GM18507 (cell line): ENCODE results near the gene MARK3.
"Not testable (repeated sequence)": the region's sequence is repeated elsewhere in the genome, so short reads cannot be mapped to it uniquely, and the experiment has no call there.

Source experiments
- DNase-seq: peaks from one replicate; pipeline ENCODE4 v3.0.0; 2011; ENCODE audit warnings: low read depth; ENCODE audit not compliant: insufficient read length; ENCODE audit errors: extremely low spot score
- FAIRE-seq: peaks from 2 replicates; lab custom pipeline; 2011; peaks lifted over from hg19 to GRCh38; lab: Jason Lieb, UNC

MARK3 gene

DNA sequence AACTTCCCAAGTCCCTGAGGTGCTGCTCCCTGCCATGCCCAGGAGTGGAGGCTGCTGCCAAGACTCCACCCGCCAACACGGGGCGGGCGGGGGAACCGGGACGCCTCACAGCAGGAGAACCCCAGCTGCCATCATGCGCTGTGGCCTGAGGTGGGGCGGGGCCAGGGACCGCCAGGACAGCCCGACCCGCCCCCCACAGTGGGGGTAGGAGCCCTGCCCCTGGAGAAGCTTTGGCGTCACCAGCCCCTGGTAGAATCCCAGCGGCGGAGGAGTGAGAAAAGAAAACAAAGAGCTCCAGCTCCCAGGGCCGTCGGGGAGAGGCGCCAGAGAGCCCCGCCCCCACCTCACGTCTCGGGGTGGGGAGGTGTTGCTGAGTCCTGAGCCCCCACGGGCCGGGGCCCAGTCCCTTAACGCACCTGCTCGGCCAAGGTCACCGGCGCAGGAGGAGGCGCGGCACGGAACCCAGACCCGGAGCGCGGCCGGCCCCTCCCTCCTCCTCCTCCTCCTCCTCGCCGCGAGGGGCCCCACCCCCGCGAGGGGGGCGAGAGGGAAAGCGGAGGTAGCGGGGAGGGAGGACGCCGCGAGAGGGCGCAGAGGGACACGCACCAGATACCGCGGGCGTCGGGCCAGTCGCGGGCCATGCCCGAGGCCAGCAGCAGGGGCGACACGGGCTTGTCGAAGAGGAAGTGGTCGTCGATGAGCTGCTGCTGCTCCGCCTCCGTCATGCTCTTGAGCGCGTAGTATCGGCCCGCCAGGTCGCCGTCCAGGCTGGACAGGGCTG is 135.6 kb downstream of the MARK3 start:
- FAIRE-seq: no peak
- peak; percentile 43 for DNase-seq

- no peak for DNase-seq
- no peak for FAIRE-seq
Observed at GRCh38 chr14:103521438-103521950, 136.3 kb downstream of the MARK3 start.

- FAIRE-seq: no peak
- no peak for DNase-seq
Observed at GRCh38 chr14:103521951-103522563, 136.8 kb downstream of the MARK3 start.

DNA sequence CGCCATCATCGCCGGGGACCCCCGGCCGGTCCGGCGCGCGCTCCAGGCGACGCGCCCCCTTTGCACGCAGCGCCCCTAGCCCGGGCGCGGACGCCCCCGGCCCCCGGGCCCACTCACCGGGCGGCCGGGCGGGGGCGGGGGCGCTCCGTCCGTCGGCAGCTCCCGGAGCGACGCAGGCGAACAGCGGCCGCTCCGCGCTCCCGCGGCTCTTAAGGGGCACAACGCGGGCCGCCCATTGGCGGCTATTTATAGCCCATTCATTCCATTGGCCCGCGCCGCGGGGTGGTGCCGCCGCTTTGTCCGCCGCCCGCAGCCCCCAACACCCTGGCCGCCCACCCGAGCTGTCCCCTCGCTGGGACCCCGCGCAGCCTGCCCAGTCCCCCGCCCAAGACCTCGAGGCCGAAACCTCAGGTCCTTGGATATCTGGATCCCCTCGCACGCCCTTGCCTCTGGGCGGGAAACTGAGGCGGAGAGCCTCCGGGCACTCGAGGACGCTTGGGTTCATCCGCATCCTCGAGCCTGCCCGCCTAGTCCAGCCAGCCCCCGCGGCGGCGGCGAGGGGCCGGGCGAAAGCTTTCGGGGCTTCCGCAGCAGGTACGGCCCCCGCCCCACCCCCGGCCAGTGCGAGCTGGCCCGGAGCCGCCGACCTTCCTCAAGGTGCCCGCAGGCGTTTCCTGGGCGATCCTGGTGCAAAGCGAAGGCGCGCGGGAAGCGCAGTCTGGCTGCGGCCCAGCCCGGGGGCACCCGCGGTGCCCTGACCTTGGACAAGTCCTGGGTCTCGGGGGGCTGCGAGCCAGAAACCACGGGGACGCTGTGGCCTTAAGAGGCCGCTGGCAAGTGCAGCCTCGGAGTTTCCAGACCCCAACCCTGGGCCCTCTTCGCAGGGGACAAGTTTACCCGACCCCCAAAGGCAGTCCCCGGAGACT is 137.7 kb downstream of the MARK3 start, which contains the start of gene CKB:
Gene CKB, minus strand, starts transcription at position 182 of the 926 bp plus-strand sequence. CDS start 337 bp downstream, outside the sequence.
- no peak for DNase-seq
- FAIRE-seq: no peak

DNA sequence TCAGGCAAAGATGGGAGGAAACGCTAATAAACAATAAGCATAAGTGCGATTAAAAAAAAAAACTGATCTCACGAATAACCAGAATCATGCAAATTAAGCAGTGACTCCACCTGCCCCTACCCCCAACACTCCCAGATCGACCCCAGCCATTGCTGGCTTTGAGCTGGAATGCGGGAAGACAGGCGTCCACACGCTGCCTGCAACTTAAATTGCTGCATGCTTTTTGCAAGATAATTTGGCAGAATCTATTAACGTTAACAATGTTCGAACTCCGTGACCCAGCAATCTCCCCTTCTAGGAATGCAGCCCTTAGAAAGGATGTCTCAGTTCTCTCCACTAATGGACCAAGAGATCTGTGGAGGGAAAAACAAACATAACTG is 138.3 kb downstream of the MARK3 start:
- FAIRE-seq: no peak
- DNase-seq: no peak

- no peak for FAIRE-seq
- DNase-seq: no peak
Observed at GRCh38 chr14:103524002-103524935, 139.1 kb downstream of the MARK3 start.

DNA sequence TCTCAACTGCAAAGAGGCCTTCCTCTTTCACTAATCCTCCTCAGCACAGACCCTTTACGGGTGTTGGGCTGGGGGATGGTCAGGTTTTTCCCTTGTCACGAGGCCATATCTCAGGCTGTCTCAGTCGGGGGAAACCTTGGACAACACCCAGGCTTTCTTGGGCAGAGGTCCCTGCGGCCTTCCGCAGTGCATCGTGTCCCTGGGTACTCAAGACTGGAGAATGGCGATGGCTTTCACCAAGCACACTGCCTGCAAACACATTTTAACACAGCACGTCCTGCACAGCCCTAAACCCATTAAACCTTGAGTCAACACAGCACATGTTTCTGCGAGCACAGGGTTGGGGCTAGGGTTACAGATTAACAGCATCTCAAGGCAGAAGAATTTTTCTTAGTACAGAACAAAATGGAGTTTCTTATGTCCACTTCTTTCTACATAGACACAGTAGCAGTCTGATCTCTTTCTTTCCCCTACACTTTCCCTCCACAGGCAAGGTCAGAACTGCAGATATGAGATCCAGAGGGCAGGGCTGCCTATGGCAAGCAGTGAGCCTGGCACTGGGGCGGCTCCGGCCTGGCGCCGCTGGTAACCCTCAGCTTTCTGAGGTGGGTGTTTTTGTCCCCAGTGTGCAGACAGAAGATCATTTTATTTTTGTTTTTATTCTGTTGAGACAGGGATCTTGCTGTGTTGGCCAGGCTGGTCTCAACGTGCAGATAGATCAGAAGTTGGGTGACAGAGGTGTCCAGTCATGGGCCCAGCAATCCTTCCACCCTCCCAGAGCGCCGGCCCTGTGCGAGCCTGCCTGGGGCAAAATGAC is 140.4 kb downstream of the MARK3 start:
- DNase-seq: not testable (repeated sequence)

GRCh38 chr14:103526247-103526913 is 141.2 kb downstream of the MARK3 start:
- DNase-seq (no peak), FAIRE-seq (no peak)

More for the DNA sequence above, 140.4 kb downstream of the MARK3 start:
- not testable (repeated sequence) for FAIRE-seq

DNA sequence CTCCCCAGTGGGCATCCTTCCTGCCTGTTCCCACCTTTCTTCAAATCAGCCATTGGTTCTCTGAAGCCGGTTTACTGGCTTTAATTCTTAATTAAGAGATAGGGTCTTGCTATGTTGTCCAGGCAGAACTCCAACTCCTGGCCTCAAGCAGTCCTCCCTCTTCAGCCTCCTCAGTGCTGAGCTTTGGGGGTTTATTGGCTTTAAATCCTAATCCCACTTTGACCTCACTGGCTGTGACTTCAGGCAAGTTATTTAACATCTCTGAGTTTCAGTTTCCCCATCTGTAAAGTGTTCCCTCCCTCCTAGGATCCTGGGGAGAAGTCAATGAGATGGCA is 141.7 kb downstream of the MARK3 start:
- DNase-seq (no peak), FAIRE-seq (no peak)

DNA sequence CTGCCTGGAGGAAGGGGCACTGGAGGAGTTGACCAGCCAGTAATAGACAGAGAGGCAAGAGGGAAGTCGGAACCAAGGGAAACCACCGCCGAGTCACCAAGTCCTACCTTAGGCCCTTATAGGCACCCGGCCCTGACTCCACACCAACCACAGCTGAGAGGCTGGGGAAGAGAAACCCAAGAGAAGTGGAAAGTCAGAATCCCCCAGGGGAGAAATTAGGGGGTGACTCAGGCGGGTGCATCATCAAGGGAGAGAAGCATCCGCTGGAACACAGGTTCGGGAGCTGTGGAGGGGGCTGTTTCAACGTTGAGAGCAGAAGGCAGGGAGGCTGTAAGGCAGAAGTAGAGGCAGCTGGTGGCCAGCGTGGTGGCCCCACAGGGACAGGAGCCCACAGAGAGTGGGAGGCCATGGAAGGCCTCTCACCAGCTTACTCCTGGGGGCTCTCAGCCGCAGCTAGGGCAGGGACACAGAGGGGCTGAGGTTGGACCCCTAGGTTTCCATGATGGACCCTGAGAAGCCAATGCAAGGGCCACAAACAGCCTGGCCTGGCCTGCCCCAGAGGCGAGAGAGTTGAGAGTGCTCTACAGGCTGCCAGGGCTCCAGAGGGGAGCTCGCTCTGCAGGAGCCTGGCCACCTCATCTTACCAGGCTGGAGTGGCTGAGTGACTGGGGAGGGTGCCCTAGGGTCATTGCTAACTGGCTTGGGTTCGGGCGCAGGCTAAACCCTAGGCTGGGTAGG is 142.4 kb downstream of the MARK3 start:
- FAIRE-seq (peak; percentile 90), DNase-seq (no peak)

- FAIRE-seq (no peak), DNase-seq (no peak)
Observed at GRCh38 chr14:103528146-103528586, 143.0 kb downstream of the MARK3 start.

GRCh38 chr14:103528587-103529382 is 143.6 kb downstream of the MARK3 start, which contains the start of gene TRMT61A:
Gene TRMT61A, plus strand, starts transcription at chr14:103529196. Its CDS starts 783 bp downstream, at chr14:103529979.
- peak; percentile 86 for FAIRE-seq
- DNase-seq: peak; percentile 95

DNA sequence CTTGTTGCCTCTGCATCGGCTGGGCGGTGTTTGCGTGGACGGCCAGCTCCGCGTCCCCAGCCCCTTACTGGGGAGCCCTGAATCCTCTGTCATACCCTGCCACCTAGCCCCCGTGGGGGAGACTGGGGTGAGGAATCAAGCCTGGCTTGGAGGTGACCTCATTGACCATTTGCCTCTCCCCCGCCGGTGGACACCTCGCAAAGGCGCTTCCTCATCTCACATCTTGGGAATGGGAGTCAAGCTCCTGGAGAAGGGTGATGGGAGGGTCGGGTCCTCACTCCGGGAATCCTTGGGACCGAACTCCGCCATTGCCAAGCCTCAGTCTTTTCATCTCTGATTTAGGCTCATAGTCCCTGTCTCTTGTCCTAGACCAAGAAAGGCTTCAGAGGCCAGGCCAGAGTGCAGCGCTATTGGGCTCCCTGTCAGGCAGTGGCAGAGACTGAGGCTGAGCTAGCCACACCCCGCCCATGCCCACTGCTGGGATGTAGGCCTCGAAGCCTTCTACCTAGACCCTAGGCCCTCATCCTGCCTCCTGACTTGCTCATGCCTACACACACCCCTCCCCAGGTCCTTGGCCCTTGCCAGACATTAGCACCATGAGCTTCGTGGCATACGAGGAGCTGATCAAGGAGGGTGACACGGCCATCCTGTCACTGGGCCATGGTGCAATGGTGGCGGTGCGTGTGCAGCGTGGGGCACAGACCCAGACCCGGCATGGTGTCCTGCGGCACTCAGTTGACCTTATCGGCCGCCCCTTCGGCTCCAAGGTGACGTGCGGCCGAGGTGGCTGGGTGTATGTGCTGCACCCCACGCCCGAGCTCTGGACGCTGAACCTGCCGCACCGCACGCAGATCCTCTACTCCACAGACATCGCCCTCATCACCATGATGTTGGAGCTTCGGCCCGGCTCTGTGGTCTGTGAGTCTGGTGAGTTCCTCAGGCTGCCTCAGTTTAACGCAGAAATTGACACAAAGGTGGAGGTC is 144.5 kb downstream of the MARK3 start:
- no peak for FAIRE-seq
- DNase-seq: no peak

DNA sequence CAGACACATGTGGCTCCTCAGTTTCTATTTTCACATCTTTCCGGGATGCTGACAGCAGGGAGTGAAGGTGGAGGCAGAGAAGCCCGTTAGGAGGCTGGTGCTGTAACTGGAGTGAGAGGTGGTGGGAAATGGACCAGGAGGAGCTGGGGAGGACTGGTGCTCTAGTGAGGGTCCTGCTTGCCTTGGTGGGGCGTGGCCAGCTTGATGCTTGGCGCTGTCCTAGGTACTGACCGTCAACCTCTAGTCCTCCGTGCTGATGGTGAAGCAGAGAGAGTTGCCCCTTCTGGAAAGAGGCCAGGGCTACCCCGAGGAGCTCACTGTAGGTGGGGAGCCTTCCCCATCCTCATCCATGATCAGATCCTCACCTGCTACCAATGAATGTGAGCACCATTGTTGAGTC is 145.2 kb downstream of the MARK3 start:
- DNase-seq (no peak), FAIRE-seq (no peak)

GRCh38 chr14:103530831-103531230 is 145.6 kb downstream of the MARK3 start:
- FAIRE-seq (no peak), DNase-seq (no peak)
